GM12874 (cell line): ENCODE results near the gene MICAL3.

Source experiments
- CTCF ChIP-seq: IDR thresholded peaks from 2 replicates; pipeline ENCODE4 v1.5.1; 2011; ENCODE audit warnings: low read depth, mild to moderate bottlenecking, control low read depth, low read length, moderate library complexity; ENCODE audit not compliant: insufficient read depth

Gene MICAL3

GRCh38 chr22:17830043-17830961 is 194.1 kb downstream of the MICAL3 start:
- peak; percentile 99 for TF ChIP-seq CTCF

GRCh38 chr22:17829695-17830042 is 194.7 kb downstream of the MICAL3 start:
- TF ChIP-seq CTCF: no peak

- TF ChIP-seq CTCF: no peak
Measured at GRCh38 chr22:17828502-17829080, 195.8 kb downstream of the MICAL3 start.

DNA sequence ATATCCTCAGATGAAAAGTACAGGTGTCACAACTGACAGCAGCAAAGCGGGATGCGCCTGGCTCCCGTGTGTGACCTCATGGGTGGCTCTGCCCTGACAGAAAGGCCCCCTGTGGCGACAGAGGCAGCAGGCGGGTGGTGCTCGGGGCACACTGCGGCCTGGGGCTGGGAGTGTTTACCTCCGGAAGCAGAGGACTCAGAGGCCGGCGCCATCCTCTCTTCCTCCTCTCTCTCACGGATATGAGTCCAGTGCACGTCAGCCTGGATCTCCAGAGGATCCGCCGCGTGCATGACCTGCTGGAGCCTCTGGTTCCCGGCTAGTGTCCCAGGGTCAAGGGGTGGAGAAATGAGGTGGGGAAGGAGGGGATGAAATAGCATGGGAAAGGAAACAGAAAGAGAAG is 196.9 kb downstream of the MICAL3 start:
- no peak for TF ChIP-seq CTCF

- no peak for TF ChIP-seq CTCF
Measured at GRCh38 chr22:17825876-17826550, 198.3 kb downstream of the MICAL3 start.

DNA sequence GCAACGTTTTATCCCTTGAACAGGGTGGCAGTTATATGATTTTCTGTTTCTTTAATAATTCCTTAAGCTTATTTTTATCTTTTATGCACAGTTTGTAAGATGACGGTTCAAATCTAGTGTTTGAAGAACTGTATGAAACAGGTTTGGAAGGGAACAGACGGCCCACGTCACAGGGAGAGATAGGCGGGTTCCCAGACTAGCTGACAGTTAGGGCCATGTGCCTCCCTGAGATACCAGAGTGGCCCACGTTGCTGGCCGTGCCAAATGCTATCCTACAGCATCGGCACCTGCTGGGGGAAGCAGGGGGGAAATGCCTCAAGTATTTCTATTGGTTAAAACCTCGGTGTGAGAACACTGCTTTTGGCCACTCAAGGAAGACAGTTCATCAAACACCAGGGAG is 199.9 kb downstream of the MICAL3 start:
- no peak for TF ChIP-seq CTCF

DNA sequence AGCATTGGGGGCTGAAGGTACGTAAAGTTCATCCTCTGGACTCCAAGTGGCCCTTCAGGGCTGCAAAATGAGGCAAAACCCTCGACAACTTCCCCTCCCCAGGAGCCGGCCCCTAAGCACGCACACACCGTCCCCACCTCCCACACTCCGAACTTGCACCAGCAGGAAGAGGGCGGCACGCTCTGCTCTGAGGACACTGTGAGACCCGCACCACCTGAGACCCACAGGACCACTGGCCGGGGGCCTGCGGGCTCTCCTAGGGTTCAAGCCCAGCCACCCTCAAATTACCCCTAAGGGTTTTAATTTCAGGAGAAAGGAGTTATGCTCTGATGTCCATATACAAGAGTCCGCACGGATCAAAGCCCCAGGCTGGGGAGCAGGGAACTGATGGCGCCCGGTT is 200.4 kb downstream of the MICAL3 start:
- TF ChIP-seq CTCF: no peak
